Epidermal melanocyte (primary cell): ENCODE data around the gene TRIM37.
"Not testable (repeated sequence)": the region's sequence is repeated elsewhere in the genome, so short reads cannot be mapped to it uniquely, and the experiment has no call there.

ENCODE experiments used
- DNase-seq: peaks from one replicate; pipeline ENCODE4 v3.0.0; 2011; ENCODE audit warnings: low spot score; ENCODE audit not compliant: insufficient read length

The TRIM37 gene, protein sequence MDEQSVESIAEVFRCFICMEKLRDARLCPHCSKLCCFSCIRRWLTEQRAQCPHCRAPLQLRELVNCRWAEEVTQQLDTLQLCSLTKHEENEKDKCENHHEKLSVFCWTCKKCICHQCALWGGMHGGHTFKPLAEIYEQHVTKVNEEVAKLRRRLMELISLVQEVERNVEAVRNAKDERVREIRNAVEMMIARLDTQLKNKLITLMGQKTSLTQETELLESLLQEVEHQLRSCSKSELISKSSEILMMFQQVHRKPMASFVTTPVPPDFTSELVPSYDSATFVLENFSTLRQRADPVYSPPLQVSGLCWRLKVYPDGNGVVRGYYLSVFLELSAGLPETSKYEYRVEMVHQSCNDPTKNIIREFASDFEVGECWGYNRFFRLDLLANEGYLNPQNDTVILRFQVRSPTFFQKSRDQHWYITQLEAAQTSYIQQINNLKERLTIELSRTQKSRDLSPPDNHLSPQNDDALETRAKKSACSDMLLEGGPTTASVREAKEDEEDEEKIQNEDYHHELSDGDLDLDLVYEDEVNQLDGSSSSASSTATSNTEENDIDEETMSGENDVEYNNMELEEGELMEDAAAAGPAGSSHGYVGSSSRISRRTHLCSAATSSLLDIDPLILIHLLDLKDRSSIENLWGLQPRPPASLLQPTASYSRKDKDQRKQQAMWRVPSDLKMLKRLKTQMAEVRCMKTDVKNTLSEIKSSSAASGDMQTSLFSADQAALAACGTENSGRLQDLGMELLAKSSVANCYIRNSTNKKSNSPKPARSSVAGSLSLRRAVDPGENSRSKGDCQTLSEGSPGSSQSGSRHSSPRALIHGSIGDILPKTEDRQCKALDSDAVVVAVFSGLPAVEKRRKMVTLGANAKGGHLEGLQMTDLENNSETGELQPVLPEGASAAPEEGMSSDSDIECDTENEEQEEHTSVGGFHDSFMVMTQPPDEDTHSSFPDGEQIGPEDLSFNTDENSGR

DNA sequence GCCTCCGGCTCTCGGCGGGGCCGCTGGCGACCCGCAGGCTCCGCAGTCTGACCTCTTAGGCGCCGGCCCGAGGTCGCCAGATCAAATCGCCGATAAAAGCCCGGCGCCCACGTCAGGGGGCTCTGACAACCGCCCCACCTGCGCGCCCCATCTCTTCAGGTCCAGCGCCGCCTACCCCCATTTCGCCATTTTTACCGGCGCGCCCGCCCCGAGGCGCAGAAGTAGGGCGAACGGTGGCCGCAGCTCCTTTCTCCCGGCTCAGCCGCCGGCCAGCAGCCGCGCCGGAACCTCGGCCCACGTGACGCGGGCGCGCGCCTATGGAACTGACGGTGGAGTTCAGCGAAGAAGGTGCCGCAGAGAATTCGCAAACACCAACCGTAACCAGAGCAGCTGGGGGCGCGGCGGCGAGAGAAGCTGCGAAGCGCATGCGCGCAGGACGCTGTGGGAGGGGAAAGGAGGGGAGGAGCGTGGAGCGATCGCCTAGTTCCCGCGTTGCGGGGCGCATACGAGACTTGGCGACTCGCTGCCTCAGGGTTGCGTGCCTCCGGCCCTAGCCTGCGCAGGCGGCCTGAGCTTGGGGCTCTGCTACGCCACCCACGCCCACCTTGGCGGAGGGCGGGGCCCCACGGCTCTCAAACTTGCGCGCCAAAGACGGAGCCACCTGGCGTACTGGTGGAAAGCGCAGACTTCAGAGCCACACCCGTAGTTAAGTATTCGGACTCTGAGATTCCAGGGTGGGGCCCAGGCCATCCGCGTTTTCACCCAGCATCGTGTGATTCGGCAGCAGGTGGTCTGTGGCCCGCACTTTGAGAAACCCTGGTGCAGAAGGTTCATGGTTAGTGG is at the start of gene TRIM37:
TSS of gene TRIM37 (minus strand) at position 418 of the 843 bp plus-strand sequence. CDS start 419 bp downstream, outside the sequence.
- DNase-seq: peak; percentile 88

DNA sequence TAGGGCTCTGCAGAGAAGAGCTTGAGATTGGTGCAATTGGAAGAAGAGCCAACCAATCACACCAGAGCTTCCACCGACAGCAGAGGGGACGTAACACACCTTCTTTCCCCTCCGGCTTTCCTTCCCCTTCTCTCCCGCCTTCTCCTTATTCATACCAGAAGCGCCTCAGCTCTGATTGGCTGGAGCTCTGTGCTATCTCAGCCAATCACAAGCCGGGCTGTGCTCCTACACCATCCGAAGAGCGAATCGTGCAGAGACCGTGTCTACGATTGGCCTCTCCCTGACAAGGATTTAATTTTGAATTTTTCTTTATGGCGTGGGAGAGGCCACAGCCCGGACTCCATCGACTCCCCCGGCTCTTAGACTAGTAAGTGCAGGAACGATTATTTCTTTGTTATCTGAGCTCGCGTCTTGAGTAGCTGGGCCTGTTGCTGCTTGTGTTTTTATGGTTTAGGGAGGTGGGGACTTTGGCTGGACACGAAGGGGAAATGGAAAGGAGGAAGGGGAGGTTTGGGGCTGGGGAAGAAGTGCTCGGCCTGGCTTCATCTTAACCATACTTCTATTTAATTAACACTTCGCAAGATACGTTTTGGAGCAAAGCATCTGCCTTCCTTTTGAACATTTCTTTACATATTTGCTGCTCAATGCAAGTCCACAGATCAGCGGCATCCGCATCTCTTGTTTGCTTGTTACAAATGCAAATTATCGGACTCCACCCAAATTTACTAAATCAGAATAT is 48.9 kb upstream of the TRIM37 start, which contains the start of gene PRR11:
TSS of gene PRR11 (plus strand) at position 308 of the 739 bp plus-strand sequence. CDS start 14,007 bp downstream, outside the sequence.
- DNase-seq: peak; percentile 88

DNA sequence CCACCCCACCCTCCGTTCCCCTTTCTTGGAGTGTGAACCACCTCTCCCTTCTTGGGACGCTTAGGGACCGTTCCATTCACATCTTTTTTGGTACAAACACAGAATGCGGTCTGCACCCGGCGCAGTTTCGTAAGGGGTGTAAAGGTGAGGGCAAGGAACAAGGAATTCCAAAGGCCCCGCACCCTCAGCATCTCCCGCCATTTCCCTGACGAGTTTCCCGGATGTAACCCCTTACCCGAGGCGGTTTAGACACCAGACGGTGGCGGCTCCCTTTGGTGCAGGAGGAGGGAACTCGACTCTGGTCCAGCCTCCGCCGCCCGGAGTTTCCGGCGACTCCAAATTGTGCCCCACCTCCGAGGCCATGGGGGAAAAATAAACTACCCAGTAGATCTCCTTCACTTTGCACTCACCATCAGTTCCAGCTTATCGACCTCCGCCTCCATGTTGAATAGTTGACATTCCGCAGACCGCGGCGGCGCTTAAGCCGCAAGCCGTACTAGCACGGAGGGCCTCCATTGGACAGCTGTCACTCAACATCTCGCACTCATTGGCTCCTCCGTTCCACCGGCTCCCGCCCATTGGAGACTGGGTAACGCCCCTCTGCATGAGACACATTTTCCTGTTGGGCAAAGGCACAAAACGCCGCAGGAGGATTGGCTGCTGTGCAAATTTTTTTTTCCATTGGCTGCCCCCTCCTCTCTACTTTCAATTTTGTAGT is 48.2 kb upstream of the TRIM37 start, which contains the start of gene SKA2:
TSS of gene SKA2 (minus strand) at position 466 of the 718 bp plus-strand sequence. CDS start at position 443, 23 bp downstream.
- DNase-seq: peak; percentile 76

DNA sequence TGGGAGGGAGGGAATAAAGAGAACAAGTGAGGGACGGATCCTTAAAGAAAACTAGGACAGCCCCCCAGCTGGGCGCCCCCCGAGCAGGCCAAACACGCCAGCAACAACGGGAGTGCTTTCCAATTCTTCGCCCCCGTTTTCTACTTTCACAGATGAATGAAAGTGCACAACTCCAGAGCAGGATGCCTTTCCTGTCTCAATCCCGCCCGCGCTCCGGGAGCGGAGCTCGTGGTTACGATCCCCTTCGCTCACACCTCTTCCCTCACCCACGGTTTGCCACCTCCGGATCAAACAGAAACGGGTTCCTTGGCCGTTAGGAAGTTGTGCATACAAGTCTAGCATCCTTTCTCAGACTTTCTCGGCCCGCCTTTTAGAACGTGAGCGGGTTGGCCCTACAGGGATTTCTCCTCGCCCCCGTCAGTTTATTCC is 47.6 kb upstream of the TRIM37 start:
- no peak for DNase-seq

DNA sequence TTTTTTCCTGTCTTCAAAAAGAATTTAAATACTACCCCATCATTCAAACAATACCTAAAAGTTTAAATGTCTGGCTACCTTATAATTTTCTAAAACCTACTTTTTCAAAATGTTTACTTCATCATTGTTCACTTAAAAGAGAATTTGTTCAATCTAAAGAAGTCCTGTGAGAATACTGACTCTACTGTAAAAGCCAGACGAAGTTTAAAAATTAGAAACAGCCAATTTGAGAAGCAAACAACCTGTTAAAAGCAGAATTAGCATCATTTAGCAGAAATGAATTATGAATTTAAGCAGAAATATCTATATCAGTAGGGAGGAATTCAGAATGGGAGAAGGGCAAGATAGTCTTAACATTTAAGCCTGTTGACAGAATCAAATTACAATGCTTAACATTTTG is 46.2 kb upstream of the TRIM37 start:
- DNase-seq: no peak

DNA sequence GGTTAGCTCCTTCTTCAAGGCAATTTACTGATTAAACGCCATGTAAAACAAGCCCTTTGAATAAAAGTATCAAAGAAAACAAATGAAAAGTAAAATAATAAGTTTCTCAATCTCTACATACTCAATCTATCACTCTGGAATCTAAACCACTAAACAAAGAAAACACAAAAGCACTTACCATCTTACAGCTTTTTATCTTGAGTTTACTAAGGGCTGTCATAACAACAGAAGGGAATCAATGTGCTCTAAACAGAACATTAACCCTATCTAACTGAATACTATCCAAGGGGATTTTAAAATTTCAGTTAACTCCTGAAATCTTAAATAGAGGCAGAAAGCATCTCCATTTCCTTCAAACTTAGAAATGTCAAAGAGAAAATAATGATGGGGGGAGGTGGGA is 44.9 kb upstream of the TRIM37 start:
- DNase-seq: no peak

DNA sequence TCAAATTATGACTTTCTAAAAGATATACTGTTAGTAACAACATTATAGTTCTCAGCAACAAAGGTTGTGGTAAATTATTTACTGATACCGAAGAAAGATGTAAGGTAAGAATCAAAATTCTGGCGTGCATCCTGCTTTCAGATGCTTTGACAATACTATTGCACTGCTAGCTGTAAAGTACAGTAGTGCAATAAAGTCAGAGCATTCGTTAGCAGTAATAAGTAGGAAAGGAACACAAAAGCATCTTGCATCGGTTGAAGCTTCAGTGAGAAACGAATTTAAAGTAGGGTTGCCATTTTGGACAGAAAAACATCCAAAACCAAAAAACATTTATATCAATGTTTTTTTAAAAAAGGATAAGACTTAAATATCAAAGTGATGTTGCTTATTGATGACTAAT is 44.3 kb upstream of the TRIM37 start:
- no peak for DNase-seq

DNA sequence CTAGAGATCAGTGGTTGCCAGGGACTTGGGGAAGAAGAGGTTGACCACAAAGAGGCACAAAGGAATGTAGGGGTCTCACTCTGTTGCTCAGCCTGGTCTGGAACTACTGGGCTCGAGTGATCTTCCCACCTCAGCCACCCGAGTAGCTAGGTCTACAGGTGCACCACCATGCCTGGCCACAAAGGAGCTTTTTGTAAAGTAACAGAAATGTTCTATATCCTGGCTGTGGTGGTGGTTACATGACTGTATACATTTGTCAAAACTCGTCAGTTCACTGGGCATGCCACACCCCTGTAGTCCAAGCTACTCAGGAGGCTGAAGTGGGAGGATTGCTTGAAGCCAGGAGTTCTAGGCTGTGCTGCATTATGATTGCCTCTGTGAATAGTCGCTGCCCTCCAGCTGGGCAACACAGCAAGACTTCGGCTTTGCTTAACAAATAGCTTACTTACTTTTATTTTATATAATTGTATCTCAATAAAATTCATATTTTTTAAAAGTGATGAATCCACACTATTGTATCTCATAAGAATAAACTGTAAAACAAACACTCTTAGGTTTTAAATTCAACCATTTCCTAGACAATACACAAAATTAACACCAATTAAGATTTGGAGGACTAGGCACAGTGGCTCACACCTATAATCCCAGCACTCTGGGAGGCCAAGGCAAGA is 43.3 kb upstream of the TRIM37 start:
- no peak for DNase-seq

DNA sequence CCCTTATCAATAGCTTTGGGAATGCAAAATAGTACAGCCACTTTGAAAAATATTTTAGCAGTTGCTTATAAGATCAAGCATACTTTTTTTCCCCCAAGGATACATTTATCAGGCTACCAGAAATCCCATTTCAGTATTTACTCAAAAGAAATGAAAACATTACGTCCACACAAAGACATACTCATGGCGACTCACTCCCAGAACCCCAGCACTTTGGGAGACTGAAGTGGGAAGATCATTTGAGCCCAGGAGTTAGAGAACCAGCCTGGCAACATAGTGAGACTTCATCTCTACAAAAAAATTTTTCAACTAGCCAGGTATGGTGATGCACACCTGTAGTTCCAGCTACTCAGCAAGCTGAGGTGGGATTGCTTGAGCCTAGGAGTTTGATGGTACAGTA is 42.4 kb upstream of the TRIM37 start:
- no peak for DNase-seq

DNA sequence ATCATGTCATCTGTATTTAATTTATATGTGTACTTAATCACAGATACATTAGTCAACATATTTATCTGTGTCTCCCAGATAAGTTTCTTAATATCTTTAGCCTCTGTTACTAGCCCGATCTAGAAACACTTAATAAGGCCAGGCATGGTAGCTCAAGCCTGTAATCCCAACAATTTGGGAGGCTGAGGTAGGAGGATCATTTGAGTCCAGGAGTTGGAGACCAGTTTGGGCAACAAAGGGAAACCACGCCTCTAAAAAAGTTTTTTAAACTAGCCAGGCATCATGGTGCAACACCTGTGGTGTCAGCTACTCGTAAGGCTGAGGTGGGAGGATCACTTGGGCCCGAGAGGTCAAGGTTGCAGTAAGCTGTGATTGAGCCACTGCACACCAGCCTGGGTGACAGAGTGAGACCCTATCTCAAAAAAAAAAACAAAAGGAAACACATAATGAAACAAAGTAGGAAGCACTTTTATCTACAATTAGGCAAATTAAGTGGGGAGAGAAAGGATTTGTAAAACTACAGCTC is 39.0 kb upstream of the TRIM37 start:
- DNase-seq: no peak

DNA sequence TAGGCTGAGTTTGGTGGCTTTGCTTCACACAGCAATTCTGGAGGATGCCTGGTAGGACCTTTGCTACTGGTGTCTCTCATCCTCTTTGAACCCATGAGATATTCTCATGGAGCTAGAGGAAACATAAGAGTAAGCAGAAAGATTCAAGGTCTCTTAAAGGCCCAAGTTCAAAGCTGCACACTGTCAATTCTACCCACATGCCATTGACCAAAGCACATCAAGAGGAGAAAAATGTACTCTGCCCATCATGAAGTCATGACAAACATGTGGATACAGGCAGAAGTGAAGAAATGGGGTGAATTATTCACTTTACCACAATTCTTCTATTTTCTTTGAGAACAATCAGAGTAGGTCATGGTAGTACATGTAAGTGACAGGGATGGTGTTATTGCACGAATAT is 35.2 kb upstream of the TRIM37 start:
- DNase-seq: no peak

DNA sequence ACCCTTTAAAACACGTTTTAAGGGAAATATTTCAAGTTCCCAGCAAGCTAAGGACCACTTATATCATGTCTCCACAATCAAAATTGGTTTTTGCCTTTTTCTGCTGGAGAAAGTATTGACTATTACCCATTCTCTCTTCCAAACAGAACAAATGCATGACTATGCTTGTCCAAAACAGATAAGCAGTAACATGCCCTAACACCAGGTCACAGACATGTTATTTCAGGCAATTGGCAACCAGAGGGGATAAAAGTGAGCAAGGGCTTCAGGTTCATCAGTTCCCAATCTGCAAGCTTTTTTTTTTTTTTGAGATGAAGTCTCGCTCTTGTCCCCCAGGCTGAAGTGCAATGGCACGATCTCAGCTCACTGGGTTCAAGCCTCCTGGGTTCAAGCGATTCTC is 33.3 kb upstream of the TRIM37 start:
- no peak for DNase-seq

DNA sequence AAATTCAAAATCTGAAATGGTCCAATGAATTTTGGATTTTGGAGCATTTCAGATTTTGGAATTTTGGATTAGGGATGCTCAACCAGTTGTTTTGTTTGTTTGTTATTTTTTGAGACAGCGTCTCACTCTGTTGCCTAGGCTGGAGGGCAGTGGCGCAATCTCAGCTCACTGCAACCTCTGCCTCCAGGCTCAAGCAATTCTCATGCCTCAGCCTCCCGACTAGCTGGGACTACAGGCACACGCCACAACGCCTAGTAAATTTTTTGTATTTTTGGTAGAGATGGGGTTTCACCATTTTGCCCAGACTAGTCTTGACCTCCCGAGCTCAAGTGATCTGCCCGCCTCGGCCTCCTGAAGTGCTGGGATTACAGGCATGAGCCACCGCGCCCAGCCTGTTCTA is 31.7 kb upstream of the TRIM37 start:
- not testable (repeated sequence) for DNase-seq

DNA sequence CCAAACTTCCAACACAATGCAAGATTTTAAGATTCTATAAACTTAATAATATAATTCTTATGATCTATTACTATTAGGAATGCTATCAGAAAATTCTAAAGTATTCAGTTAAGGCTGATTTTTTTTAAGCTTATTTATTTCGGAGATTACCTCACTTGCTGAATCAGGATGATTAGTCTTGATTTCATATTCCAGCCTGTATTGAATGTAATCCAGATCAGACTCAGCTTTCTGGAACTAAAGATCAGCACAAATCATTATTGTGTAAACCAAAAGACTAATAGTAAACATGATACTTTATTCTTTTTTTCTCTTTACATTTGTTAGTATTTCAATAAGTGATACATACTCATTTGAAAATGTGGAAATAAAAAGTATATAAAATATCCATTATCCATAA is 24.5 kb upstream of the TRIM37 start:
- DNase-seq: no peak

DNA sequence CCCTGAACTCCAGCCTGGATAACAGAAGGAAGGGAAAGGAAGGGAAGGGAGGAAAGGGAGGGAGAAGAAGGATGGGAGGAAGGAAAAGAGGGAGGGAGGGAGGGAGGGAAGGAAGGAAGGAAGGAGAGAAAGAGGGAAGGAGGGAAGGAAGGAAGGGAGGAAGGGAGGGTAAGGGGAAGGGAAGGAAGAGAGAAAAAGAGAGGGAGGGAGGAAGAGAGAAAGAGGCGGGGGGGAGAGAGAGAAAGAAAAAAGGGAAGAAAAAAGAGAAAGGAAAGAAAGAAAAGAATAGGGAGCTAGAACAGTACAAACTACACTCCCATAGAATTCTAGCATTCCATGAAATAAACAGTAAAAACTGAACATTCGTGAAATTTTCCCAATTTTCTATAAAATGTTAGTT is 23.1 kb upstream of the TRIM37 start:
- DNase-seq: no peak

DNA sequence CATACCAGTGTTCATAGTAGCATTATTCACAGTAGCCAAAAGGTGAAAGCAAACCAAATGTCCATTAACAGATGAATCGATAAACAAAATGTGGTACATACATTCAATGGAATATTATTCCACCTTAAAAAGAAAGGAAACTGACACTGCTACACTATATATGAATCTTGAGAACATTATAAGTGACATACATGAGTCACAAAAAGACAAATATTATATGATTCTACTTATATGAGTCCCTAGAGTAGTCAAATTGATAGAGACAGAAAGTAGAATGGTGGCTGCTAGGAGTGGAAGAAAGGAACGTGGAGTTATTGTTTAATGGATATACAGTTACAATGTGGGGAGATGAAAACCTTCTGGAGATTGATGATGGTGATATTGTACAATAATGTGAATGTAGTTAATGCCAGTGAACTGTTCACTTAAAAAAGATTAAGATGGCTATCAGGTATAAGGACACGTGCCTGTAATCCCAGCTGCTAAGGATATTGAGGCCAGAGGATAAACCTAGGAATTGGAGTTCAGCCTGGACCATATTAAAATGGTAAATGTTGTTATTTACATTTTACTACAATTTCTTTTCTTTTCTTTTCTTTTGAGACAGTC is 20.2 kb upstream of the TRIM37 start:
- DNase-seq: no peak

DNA sequence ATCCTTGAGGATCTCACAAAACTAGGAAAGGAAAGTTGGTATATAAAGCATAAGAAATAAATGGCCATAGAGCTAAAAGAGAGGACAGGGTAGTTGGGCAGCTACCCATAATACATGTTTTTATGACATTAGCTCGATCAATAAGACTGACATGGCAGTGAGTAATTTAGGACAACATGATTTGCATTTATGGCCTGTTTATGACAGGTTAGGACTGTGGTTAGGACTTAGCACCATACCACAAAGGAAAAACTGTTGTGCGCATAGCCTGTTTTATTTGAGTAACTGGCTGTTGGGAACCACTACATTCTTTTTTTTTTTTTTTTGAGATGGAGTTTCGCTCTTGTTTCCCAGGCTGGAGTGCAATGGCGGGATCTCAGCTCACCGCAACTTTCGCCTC is 18.0 kb upstream of the TRIM37 start:
- no peak for DNase-seq

DNA sequence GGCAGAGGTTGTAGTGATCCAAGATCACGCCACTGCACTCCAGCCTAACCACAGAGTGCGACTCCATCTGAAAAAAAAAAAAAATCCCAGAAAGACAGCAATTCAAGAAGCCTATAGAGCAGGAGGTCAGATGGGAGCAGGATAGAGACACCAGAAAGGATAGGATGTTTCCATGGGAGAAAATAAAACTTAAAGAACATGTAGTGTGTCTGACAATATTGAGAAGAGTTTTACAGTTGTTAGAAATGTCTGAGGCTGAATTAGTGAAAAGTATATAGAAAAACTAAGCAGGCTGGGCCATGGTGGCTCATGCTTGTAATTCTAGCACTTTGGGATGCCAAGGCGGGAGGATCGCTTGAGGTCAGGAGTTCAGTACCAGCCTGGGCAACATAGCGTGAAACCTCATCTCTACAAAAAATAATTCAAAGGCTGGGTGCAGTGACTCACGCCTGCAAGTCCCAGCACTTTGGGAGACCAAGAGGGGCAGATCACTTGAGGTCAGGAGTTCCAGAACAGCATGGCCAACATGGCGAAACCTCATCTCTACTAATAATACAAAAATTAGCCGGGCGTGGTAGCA is 15.3 kb upstream of the TRIM37 start:
- no peak for DNase-seq
